ENCODE results near the gene ZNF12. TPM values are rescaled to one million over a fixed set of nuclear protein-coding genes. Genes with fewer than 3 reads are reported as not detected.

ZNF12 gene
- total RNA-seq, 4 donors from 2014 or later = 4.5 to 8.9 (median 5.3) TPM

DNA sequence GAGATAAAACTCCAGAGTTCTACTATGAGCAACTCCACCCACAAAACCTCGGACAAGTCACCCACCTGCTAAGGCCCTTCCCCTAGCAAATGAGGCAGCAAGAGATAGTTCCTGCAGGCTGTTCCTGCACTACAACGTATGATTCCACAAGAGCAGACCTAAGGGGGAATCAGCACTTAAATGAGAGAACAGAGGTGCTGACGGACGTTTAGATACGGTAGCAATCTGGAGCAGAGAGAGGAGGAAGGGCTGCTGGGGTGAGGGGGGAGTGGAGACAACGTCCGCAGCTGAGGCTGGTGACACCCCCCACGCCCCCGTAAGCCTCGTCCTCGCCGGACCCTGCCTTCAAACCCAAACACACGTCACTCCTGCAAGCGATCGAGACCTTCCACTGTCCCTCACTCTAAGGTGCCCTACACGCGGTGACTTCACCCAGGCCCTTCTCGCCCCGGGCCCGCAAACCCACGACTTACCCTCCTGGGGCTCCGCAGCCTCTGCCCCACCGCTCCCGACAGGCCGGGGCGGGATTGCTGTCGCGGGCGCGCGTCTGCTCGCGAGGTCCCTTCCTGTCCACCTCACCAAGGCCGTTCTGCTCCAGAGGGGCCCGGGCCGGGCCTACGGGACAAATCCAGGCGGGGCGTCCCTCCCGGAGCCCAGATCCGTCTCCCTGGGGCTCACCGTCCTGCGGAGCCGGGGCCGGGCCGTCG, 635 bp downstream of the ZNF12 start:
- TF ChIP-seq POLR2A (IDR thresholded peaks at IDR 0.05) = no peak
- TF ChIP-seq CTCF (IDR thresholded peaks at IDR 0.05 in 4 of 5, conservative IDR thresholded peaks at IDR 0.05 in 1 of 5) = no peak
- Histone ChIP-seq H3K27ac (peak overlapping the region; percentile 80 to 90 (median 84)), H3K36me3 (peaks cover 0 to 20% of the 10 kb centered on the region in 2 donors), H3K4me3 (peak overlapping the region; percentile 75 to 99 (median 88)), H3K9me3 (no peaks in the 10 kb centered on the region), H3K4me1 (peaks cover 22 to 23% of the 10 kb centered on the region in 2 donors), H3K27me3 (no peaks in the 10 kb centered on the region)
- ATAC-seq (peak; percentile 42 to 56), DNase-seq (peak in 1 of 2 donors; percentile 12)
- in situ Hi-C loops (cut with MboI; ENCODE audit: low sequenced_read_pairs in 4 of 4) = no loop called here
- intact Hi-C loops (cut with DNase I; ENCODE audit: low total_unique reads) = loop anchor here (2.0 to 10.0 kb wide), 4 partner anchors 69 to 1509 kb away; partner anchors contain the start of genes INTS15, ZDHHC4 and ZNF316

- Histone ChIP-seq H3K4me3 (no peak overlapping the region), H3K36me3 (peaks cover 6 to 60% of the 10 kb centered on the region in 2 donors), H3K27me3 (no peaks in the 10 kb centered on the region), H3K27ac (no peak overlapping the region), H3K4me1 (peaks cover 15 to 23% of the 10 kb centered on the region in 2 donors), H3K9me3 (peaks cover 0 to 7% (median 0%) of the 10 kb centered on the region in 3 donors)
- no peak for ATAC-seq
- TF ChIP-seq CTCF (IDR thresholded peaks at IDR 0.05 in 4 of 5, conservative IDR thresholded peaks at IDR 0.05 in 1 of 5) (no peak), POLR2A (IDR thresholded peaks at IDR 0.05) (no peak)
- in situ Hi-C loops (cut with MboI; ENCODE audit: low sequenced_read_pairs in 4 of 4) (no loop called here), intact Hi-C loops (cut with DNase I; ENCODE audit: low total_unique reads) (loop anchor here (10.0 kb wide), 2 partner anchors 127 to 1513 kb away; partner anchors contain the start of gene ZDHHC4)
- DNase-seq = no peak
Observed at GRCh38 chr7:6701860-6702259, 4.9 kb downstream of the ZNF12 start.

GRCh38 chr7:6700793-6701192, 6.0 kb downstream of the ZNF12 start:
- DNase-seq (no peak), ATAC-seq (no peak)
- Histone ChIP-seq H3K27ac (no peak overlapping the region), H3K9me3 (peaks cover 0 to 16% (median 7%) of the 10 kb centered on the region in 3 donors), H3K4me3 (no peak overlapping the region), H3K4me1 (peaks cover 15 to 22% of the 10 kb centered on the region in 2 donors), H3K27me3 (no peaks in the 10 kb centered on the region), H3K36me3 (peaks cover 14 to 71% of the 10 kb centered on the region in 2 donors)
- TF ChIP-seq CTCF (IDR thresholded peaks at IDR 0.05 in 4 of 5, conservative IDR thresholded peaks at IDR 0.05 in 1 of 5) = no peak
- TF ChIP-seq POLR2A (IDR thresholded peaks at IDR 0.05) = no peak
- in situ Hi-C loops (cut with MboI; ENCODE audit: low sequenced_read_pairs in 4 of 4) (no loop called here), intact Hi-C loops (cut with DNase I; ENCODE audit: low total_unique reads) (loop anchor here (10.0 kb wide), 2 partner anchors 126 to 1514 kb away; partner anchors contain the start of gene ZDHHC4)

DNA sequence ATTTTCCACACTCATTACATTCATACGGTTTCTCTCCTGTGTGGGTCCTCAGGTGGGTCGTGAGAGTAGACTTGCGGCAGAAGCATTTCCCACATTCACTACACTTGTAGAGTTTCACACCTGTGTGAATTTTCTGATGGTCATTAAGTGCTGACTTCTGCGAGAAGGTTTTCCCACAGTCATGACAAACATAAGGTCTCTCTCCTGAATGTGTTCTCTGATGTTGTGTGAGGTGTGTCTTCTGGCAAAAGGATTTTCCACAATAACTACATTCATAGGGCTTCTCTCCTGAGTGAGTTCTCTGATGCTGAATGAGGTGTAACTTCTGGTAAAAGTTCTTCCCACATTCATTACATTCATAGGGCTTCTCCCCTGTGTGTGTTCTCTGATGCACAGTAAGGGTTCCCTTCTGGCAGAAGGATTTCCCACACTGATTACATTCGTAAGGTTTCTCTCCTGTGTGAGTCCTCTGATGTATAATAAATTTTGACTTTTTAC, 15.1 kb downstream of the ZNF12 start:
- in situ Hi-C loops (cut with MboI; ENCODE audit: low sequenced_read_pairs in 4 of 4) = no loop called here
- no peaks in the 10 kb centered on the region for H3K4me1 ChIP-seq
- TF ChIP-seq POLR2A (IDR thresholded peaks at IDR 0.05) (no peak), CTCF (IDR thresholded peaks at IDR 0.05 in 4 of 5, conservative IDR thresholded peaks at IDR 0.05 in 1 of 5) (no peak)
- no peak for ATAC-seq
- DNase-seq = no peak
- intact Hi-C loops (cut with DNase I; ENCODE audit: low total_unique reads) = no loop called here
- H3K9me3 ChIP-seq = peaks cover 15 to 94% (median 65%) of the 10 kb centered on the region in 3 donors
- H3K27ac ChIP-seq = no peak overlapping the region
- peak overlapping the region in 1 of 4 donors; percentile 46 for H3K4me3 ChIP-seq
- no peaks in the 10 kb centered on the region for H3K27me3 ChIP-seq
- H3K36me3 ChIP-seq = peaks cover 66 to 100% of the 10 kb centered on the region in 2 donors
